Renal cortex interstitium (tissue), 11 donors: Measurements from ENCODE around the gene PIGQ. TPM values are rescaled to one million over a fixed set of nuclear protein-coding genes. Genes with fewer than 3 reads are reported as not detected.
"Not testable (repeated sequence)": the region's sequence is repeated elsewhere in the genome, so short reads cannot be mapped to it uniquely, and the experiment has no call there.

Experiments
- DNase-seq, 11 donors: peaks; one replicate each; pipeline ENCODE4 v3.0.0-alpha.2; 2013; ENCODE audit warnings: low read depth in 9 of 11, low spot score in 4 of 11; ENCODE audit errors: extremely low read depth in 1 of 11
- polyA plus RNA-seq, 3 donors: library from polyadenylated mRNA; unstranded; fragments of 120-200 nt; gene quantifications; one replicate each; pipeline ENCODE4 v1.2.1, GENCODE V29; 2013; ENCODE audit not compliant: insufficient read length in 3 of 3

The PIGQ gene
- polyA plus RNA-seq, 3 donors = 49.0 to 82.6 (median 66.2) TPM

DNA sequence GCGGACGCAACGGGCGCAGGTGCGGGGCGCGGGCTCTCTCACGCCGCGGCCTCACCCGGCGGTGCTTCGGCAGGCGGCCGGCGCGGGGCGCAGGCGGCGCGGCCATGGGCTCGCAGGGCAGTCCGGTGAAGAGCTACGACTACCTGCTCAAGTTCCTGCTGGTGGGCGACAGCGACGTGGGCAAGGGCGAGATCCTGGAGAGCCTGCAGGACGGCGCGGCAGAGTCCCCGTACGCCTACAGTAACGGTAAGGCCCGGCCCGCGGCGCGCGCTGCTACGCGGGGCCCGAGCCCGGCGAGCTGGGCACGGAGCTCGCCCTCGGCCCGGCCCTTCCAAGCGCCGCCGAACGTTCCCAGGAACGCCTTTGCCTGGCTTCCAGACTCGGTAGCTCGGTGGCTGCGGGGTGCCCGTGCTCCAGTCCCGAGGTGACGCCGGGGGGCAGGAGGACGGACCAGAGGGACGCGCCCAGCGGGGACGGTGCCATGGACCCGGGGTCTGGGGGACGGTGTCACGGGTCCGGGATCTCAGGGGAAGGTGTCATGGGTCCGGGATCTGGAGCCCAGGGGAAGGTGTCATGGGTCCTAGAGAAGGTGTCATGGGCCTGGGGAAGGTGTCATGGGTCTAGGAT is 20.5 kb downstream of the PIGQ start:
- no peak for DNase-seq

DNA sequence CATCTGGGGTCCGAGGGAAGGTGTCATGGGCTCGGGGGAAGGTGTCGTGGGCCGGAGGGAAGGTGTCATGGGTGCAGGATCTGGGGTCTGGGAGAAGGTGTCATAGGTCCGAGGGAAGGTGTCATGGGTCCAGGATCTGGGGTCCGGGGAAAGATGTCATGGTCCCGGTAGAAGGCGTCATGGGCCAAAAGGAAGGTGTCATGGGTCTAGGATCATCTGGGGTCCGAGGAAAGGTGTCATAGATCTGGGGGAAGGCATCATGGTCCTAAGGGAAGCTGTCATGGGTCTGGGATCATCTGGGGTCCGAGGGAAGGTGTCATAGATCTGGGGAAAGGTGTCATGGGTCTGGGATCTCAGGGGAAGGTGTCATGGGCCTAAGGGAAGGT is 21.0 kb downstream of the PIGQ start:
- DNase-seq = no peak

DNA sequence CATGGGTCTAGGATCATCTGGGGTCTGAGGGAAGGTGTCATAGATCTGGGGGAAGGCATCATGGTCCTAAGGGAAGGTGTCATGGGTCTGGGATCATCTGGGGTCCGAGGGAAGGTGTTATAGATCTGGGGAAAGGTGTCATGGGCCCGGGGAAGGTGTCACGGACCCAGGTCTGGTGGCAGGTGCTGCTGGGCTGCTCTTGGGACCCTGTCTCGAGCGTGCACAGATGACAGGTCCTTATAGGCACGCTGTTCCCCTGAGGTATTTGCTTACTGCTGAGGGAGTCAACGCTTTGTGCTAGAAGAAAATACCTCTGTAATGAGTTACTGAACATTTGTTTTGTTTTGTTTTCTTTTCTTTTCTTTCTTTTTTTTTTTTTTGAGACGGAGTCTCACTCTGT is 21.5 kb downstream of the PIGQ start:
- DNase-seq = no peak

DNA sequence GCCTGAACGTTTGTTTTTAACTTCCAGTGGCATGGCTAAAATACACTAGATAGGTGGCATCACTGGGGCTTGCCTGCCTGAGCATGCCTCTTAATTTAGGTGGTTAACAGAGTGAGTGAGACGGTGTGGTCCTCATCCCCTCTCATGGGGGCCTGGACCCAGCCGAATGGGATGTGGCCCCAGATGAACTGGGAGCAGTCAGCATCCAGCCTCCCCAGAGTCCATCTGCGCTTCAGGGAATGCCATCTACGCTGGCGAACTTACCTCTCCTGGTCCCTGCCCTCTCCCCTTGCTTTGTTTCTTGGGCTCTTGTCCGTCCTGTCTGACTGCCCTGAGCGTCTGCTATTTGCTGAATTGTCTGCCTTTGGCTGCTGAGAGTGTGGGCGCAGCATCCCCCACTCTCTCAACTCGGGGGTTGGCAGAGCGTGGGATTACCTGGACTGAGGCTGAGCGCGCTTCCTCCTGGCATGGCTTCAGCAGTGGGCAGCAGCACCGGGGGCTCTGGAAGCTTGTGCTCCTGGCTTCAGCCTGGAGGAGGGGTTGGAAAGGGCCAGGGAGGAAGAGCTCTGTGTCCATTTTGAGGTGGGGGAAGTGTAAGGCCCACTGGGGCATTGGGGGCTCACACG is 22.2 kb downstream of the PIGQ start:
- DNase-seq = no peak

DNA sequence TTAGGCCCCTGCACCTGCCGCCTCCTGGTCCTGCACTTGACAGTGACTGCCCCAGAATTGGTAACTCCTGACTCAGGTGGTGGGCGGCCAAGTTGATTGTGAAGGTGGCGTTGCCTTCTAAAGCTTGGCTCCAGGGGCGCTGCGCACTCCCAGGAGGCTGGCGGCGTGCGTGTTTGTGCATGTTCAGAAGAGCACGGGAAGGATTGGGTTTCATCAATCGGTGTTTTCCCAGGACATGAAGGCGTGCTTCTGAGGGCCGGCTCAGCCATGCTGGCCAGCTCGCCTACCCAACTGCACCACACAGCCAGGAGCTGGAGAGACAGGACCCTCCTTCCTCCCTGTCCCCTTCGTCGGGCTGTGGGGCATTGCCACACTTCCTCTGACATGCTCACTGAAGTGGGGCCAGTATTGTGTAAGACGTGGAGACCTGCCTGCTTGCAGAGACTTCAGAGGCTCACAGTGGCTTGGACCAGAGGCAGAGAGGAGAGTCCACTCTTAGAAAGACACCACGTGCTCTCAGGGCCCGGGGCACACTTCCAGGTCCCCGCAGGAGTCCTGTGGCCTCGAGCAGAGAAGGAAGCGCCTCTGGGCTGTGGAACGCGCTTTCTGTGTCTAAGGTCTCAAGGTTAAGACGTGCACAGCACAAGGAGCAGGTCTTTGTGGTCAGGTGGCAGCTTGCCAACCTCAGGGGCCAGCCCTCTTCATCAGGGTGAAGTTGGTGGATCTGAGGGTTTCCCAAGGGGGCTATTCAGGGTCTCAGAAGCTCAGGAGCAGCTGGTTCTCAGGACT is 22.9 kb downstream of the PIGQ start:
- no peak for DNase-seq

DNA sequence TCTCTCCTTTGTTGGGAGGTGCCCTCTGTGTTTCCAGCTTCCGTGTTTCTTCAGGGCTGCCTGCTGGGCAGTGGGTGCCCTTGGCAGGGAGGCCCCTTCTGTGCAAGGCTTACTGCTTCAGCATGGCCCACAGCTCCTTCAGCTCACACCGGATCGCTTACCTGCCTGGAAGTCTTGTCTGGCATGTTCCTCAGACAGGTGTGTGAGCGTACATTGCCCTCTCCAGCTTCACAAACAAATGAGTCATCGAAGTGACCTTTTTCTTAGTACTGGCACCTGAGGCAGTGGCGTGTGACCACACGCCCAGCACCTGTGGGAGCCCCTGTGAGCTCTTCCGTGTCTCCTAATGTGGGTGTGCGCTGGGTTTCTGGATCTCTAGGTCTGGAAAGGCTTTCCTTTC is 23.6 kb downstream of the PIGQ start:
- DNase-seq = no peak

DNA sequence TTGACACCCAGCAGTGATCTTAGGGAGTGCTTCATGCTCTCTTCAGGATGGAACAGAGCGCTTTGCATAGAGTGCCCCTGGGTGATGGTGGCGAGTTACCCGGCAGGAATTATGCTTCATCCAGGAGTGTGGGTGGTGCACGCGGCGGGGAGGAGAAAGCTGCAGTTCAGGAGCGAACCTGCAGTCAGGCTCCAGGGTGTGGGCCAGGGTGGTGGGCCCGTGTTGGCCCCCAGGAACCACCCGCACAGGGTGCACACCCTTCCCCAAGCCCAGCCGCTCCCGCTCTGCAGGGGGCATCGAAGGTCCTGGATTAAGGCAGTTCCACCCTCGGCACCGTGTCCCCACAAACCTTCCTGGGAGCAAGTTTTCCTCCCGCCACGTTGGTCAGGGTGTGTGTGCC is 24.0 kb downstream of the PIGQ start:
- no peak for DNase-seq

DNA sequence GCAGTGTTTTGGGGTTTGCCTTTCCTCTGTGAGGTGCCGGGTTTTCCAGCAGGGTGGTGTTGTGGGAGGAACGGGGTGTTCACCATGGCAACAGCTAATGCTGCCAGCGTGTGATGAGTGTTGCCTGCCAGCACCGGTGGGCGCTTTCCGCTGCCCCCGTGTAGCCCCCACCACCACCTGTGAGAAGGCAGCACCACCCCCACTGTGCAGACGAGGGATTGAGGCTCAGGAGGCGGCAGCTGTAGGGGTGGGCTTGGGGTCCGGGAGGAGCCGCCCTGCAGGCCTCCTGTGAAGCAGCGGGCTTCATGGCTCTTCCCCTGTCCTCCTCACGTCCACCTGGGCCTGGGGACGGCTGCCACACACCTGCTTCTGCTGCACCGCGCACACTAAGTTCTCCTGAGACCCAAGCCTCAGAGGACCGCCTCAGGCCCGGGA is 25.3 kb downstream of the PIGQ start:
- no peak for DNase-seq

DNA sequence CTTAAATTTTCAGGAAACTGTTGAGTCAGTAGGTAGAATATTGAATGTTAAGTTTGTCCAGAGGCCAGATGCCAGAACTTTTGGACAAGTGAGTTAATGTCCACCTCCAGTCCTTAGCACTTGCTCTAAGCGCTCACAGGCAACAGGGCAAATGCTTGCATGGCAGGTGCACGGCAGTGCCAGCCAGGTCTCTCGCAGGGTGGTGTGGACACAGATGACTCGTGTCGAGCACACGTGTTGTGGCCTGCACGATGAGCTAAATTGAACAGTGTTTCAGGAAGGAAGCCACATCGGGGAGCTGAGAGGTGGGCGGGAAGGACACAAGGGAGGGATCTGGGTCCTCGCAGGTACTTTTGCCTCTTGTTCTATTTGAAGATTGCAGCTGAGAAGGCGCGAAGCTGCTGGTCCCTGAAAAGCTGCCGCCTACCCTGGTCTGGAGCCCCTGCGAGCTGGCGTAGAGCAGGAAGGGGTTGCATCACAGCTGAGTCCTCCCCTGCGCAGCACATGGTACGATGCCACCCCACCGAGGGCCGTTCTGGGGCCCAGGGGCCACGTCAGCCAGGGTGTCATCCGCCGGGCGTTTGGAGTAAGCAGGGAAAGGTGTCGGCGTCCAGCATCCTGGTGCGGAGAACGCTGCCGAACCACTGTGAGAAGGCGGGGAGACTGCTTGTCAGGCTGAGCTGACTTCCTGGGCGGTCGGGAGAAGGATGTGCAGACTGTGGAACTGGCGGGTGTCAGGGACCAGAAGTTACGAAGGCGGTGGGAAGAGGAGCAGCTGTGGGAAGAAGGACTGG is 26.4 kb downstream of the PIGQ start:
- no peak for DNase-seq

DNA sequence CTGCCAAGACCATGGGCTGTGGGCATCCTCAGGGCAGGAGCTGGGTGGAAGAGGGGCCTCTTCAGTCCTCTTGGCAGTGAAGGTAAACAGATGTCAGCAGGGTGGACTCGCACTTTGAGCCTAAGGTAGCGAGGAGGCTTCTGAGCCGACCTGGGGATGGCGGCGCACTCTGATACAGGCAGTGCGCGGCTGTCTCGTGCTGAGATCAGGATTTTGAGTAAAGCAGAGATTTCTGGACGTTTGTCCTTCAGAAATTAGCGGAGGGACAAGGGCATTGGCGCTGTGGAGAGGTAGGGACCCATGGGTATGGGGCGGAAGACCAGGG is 26.9 kb downstream of the PIGQ start:
- DNase-seq = no peak

DNA sequence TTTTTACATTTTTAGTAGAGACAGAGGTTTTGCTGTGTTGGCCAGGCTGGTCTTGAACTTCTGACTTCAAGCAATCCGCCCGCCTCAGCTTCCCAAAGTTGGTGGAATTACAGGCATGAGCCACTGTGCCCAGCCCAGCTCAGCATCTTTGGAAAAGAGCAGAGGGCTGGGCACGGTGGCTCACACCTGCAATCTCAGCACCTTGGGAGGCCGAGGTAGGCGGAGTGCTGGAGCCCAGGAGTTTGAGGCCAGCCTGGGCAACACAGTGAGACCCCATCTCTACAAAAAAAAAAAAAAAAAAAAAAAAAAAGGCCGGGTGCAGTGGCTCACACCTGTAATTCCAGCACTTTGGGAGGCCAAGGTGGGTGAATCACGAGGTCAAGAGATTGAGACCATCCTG is 27.9 kb downstream of the PIGQ start:
- DNase-seq = not testable (repeated sequence)

DNA sequence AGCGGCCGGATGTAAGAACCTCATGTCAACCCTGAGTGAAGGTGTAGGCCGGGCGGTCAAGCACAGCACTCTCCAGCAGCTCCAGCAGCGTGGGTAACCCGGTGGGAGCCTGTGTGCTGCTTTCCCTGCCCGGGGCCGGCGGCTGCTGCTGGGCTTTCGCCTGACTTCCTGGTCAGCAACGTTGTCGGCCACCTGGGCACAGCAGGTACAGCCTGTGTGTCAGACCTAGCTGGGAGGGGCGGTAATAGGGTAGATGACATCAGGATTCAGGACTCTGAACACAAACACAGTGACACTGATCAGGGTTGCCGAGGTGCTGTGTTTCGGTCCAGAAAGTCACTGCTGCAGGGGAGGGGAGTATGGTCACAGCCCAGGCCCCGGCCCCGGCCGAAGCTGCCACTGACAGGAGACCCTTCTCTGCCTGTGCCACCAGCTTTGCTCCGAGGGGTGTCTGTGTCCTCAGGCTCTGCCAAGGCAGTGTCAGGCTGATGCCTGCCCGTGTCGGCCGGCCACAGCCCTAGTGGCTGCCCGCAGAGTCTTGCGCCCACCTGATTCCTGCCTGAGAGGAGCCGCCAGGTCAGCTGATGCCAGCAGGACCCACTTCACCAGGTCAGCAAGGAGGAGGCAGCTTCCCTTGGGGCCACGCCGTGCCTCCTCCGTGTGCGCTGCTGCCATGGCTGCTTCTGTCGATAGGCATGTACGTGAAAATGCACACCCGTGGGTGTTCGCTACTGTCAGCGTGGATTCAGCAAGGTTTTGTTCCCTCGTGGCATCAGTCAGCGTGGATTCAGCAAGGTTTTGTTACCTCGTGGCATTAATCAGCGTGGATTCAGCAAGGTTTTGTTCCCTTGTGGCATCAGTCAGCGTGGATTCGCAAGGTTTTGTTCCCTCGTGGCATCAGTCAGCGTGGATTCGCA is 29.3 kb downstream of the PIGQ start:
- no peak for DNase-seq

DNA sequence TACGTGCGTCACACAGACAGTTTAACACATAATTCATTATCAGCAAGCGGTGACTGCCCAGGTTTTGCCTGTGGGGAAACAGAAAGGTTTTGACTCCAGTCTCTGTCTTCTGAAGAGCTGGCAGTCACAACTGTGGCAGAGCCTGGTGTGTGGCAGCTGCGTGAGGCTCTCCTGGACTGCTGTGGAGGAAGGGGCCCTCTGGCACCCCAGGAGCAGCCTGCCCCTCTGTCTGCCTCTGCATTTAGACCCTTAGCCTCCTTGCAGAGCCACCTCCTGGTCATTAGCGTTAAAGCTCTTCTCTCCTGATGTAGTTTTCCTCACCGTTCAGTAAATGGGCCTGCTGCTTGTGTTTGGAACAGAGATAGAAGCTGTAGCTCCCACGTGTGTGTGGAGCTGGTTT is 31.0 kb downstream of the PIGQ start:
- DNase-seq = no peak

DNA sequence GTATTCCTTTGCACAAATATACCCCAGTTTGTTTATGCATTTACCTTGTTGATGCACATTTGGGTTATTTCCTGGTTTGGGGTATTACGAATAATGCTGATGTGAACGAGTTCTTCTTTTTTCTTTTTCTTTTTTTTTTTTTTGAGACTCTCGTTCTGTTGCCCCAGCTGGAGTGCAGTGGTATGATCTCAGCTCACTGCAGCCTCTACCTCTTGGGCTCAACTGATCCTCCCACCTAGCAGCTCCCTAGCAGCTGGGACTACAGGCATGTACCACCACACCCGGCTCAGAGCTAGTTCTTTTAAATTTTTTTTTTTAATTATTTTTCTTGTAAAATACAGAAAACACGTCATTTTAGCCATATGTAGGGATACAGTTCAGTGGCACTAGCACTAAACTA is 34.2 kb downstream of the PIGQ start:
- no peak for DNase-seq

DNA sequence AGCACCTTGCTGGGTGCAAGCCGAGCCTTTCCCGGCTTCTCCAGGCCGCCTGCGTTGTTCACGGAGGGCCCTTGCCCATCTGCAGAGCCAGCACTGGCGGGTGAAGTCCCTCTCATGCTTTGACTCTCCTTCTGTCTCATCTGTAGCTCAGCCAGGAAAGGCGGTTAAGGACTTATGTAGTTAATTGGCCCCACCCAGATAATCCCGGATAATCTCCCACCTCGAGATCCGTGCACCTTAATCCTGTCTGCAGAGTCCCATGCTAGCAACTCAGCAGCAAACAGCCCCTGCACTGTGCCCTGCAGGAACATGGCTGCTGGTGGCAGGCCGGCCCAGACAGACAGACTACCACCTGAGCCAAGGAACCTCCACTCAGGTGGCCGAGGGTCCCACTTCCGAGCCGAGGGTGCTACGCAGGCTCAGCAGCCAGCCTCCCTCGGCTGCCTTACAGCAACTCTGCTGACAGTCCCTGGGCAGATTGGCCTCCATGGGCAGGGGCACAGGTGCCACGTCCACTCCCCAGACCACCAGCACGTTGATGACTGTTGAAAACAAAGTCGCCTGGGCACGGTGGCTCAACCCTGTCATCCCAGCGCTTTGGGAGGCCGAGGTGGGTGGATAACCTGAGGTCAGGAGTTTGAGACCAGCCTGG is 37.0 kb downstream of the PIGQ start:
- DNase-seq = no peak

DNA sequence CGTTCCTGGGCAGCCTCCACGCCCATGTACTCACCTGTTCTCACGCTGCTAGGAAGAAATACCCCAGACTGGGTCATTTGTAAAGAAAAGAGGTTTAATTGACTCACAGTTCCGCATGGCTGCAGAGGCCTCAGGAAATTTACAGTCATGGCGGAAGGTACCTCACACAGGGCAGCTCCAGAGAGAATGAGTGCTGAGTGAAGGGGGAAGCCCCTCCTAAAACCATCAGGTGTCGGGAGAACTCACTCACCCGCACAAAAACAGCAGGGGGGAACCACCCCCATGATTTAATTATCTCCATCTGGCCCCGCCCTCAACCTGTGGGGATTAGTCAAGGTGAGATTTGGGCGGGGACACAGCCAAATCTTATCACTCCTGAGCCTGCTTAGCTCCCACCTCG is 38.3 kb downstream of the PIGQ start:
- DNase-seq = no peak

DNA sequence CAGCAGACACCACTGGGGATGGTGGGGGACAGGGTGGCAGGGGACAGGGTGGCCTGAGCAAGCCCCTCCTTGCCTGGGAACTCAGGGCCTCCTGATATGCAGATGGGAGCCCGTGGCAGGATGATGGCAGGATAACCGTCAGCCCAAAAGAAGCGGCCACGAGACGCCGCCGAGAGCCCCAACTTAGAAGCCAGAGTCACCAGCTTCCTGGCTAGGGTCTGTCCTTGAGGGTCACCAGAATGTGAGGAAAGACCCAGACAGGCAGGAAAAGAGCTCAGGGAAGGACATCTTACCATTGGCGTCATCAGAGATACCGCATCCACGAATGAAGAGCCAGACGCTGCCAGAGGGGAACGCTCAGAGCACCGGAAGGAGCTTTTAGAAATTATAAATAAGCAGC is 39.5 kb downstream of the PIGQ start:
- DNase-seq = no peak

DNA sequence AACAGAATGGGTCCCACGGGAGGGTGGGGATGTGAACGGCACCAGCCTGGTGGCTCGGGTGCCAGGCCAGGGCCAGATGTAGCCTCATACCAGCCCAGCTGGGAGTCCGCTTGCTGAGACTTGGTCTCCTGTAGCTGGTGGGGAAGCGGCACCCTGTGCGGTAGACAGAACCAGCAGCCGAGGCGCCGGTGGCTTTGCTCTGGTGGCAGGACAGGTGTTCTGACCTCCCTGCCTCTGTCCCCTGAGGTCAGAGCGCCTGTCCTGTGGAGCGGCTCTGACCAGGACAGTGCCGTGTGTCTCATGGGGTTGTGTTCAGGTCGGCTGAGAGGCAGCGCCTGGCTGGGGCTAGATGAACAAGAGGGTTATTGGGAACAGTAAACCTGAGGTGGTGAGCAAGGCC is 40.2 kb downstream of the PIGQ start:
- no peak for DNase-seq
